Dendritic cell treated with granulocyte-macrophage colony-stimulating factor and Interleukin-4, amounts not matched to agents 40 ng/mL and 50 ng/mL, for 4 days (primary cell): ENCODE data around the gene CRKL.
A peak's percentile ranks its signal among the peaks of the same experiment; 100 is the strongest.
"Not testable (repeated sequence)": the region's sequence is repeated elsewhere in the genome, so short reads cannot be mapped to it uniquely, and the experiment has no call there.

ENCODE experiments used
- H3K27ac Mint-ChIP-seq: one replicate; pipeline ENCODE4 v1.8.0; 2022; ENCODE audit warnings: mild to moderate bottlenecking, mixed read lengths
- H3K27me3 Mint-ChIP-seq: one replicate; pipeline ENCODE4 v1.8.0; 2022; ENCODE audit warnings: mild to moderate bottlenecking, mixed read lengths
- H3K36me3 Mint-ChIP-seq: one replicate; pipeline ENCODE4 v1.8.0; 2022; ENCODE audit warnings: low read depth, mixed read lengths
- H3K4me1 Mint-ChIP-seq: one replicate; pipeline ENCODE4 v1.8.0; 2022; ENCODE audit warnings: low read depth, mixed read lengths
- H3K4me3 Mint-ChIP-seq: one replicate; pipeline ENCODE4 v1.8.0; 2022; ENCODE audit warnings: mild to moderate bottlenecking, moderate library complexity, mixed read lengths
- H3K9me3 Mint-ChIP-seq: one replicate; pipeline ENCODE4 v1.8.0; 2022; ENCODE audit warnings: mixed read lengths
- intact Hi-C: fragments of 100-400 bp; cut with micrococcal nuclease; formaldehyde crosslinking; loops from one replicate; pipeline ENCODE4 v1.15.0; 2022

CRKL gene

DNA sequence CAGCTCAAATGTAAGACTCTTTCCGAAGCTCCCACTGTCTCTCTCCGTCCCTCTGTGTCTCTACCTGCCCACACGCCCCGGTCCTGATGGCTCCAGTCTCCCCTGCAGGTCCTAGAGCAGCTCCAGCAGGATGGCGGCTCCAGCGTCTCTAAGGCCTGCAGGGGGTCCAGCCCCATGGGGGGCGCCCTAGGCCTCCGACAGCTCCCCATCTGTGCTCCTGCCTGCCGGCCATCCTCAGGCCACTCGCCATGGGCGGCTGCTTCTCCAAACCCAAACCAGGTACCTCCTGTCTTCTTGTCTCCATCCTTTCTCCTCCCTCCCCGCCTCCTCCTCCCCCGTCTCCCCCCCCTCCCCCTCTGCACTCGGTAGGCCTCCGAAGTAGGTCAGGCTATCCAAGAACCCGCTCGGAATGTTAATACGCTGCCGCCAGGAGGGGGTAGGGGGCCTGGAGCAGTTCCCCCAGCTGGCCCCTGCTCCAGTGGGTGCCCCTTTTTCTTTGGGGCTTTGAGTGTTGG, 50.5 kb downstream of the CRKL start:
- intact Hi-C loops = no loop called here
- Mint-ChIP-seq H3K4me1 (peaks cover 66% of the 10 kb centered on the region), H3K4me3 (peak overlapping the region; percentile 23), H3K9me3 (no peaks in the 10 kb centered on the region), H3K36me3 (peaks cover 18% of the 10 kb centered on the region), H3K27ac (peak overlapping the region; percentile 83), H3K27me3 (peaks cover 26% of the 10 kb centered on the region)

DNA sequence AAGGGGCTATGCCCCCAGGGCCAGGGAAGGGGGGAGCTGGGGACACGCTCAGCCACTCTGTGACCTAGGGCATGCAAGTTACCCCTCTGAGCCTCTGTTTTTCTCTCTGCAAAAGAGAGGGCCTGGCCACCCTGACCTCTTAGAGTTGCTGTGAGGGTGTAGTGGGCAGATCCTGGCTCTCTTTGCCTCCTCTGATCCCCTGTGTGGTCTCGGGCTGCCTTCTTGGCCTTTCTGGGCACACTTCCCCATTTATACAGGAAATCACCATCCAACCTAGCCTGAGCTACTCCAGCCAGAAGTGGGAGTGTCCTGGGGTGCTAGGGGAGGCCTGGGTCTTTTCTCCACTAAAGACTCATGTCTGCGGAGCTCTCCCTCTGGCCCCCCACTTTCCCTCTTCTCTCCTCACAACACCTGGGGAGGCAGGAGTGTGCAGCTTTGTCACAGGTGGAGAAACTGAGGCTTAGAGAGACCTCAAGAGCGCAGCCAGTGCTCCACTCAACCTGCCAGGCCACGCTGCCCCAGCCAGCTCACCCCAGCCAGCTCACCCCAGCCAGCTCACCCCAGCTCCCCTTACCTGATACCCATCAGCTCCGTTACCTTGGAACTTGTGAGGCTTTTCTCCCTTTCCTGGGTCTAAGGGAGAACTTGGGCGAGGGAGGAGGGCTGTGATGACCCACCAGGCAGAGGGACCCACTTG, 51.2 kb downstream of the CRKL start:
- H3K36me3 Mint-ChIP-seq = peaks cover 12% of the 10 kb centered on the region
- peak overlapping the region; percentile 49 for H3K4me3 Mint-ChIP-seq
- peaks cover 21% of the 10 kb centered on the region for H3K27me3 Mint-ChIP-seq
- H3K9me3 Mint-ChIP-seq = no peaks in the 10 kb centered on the region
- H3K4me1 Mint-ChIP-seq = peaks cover 73% of the 10 kb centered on the region
- H3K27ac Mint-ChIP-seq = peak overlapping the region; percentile 83
- intact Hi-C loops = no loop called here

DNA sequence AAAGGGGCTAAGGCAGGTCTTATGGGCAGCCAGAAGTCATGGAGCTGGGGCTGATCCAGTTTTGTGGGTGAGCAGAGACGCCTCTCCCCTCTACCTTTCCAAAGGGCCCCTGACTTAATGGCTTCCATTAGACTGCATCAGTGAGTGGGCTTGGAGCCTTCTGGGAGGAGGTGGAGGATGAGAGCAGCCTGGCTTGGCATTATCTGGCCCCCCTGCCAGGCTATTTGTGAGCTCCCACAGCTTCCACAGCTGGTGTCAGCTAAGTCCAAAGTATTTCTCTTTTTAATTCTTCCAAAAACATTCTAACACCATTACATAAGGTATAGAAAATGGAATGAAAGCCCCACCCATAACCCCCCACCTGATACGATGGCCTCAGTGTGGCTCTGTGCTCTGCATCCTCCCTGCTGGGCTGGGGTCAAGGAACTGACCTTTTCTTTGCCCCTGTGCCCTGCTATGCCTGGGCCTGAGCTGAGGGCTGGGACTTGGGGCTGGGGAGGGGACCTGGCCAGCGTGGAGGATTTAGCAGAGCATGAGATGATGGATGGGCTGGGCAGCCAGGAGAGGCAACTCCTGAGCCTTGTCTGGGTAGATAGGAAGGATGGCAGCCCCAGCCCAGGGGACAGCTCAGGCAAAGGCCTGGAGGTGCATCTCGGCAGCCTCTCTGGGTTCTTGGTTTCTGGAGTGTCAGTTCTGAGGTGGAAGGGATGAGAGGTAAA, 53.9 kb downstream of the CRKL start:
- Mint-ChIP-seq H3K4me3 (no peak overlapping the region), H3K4me1 (peaks cover 61% of the 10 kb centered on the region), H3K27me3 (peaks cover 2% of the 10 kb centered on the region), H3K27ac (peak overlapping the region; percentile 38), H3K9me3 (no peaks in the 10 kb centered on the region), H3K36me3 (peaks cover 4% of the 10 kb centered on the region)
- intact Hi-C loops = no loop called here

DNA sequence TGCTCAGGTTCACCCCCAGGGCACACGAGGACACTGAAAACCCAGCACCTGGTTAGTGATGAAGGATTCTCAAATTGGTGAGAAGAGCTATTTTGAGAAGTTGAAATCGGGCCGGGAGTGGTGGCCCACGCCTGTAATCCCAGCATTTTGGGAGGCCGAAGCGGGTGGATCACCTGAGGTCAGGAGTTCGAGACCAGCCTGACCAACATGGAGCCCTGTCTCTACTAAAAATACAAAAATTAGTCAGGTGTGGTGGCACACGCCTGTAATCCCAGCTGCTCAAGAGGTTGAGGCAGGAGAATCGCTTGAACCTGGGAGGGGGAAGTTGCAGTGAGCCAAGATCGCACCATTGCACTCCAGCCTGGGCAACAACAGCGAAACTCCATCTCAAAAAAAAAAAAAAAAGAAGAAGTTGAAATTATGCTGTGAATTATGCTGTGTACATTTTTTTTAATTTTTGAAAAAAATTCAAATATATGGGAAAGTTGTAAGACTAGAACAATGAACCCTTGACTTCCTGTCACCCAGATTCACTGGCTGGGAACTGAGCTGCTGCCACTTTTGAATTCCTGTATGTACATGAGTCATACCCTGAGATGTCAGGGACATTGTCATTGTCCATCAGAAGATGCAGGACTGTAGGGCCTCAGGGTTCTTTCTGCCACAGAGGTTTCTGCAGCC, 54.9 kb downstream of the CRKL start:
- H3K27me3 Mint-ChIP-seq, H3K4me3 Mint-ChIP-seq, H3K9me3 Mint-ChIP-seq, intact Hi-C loops: not testable (repeated sequence)
- peaks cover 15% of the 10 kb centered on the region for H3K36me3 Mint-ChIP-seq
- peak overlapping the region; percentile 38 for H3K27ac Mint-ChIP-seq
- peaks cover 50% of the 10 kb centered on the region for H3K4me1 Mint-ChIP-seq

DNA sequence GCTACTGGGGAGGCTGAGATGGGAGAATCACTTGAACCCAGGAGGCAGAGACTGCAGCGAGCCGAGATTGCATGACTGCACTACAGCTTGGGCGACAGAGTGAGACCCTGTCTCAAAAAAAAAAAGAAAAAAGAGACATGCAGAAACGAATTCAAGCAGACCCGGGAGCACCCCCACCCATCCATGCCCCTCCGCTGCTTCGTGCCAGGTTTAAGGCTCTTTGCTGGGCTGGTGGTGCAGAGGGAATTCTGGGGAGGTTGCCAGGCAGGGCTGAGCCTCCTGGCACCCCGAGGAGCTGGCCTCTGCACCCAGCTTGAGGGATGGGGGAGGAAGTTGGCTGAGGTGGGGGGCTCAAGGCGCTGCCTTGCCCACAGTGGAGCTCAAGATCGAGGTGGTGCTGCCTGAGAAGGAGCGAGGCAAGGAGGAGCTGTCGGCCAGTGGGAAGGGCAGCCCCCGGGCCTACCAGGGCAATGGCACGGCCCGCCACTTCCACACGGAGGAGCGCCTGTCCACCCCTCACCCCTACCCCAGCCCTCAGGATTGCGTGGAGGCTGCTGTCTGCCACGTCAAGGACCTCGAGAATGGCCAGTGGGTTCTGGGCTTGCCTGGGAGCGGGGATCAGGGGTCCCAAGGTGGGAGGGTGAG, 55.8 kb downstream of the CRKL start:
- Mint-ChIP-seq H3K4me1 (peaks cover 41% of the 10 kb centered on the region), H3K9me3 (peaks cover under 1% of the 10 kb centered on the region), H3K36me3 (peaks cover 22% of the 10 kb centered on the region), H3K27me3 (no peaks in the 10 kb centered on the region), H3K4me3 (no peak overlapping the region), H3K27ac (peak overlapping the region; percentile 38)
- intact Hi-C loops = no loop called here

DNA sequence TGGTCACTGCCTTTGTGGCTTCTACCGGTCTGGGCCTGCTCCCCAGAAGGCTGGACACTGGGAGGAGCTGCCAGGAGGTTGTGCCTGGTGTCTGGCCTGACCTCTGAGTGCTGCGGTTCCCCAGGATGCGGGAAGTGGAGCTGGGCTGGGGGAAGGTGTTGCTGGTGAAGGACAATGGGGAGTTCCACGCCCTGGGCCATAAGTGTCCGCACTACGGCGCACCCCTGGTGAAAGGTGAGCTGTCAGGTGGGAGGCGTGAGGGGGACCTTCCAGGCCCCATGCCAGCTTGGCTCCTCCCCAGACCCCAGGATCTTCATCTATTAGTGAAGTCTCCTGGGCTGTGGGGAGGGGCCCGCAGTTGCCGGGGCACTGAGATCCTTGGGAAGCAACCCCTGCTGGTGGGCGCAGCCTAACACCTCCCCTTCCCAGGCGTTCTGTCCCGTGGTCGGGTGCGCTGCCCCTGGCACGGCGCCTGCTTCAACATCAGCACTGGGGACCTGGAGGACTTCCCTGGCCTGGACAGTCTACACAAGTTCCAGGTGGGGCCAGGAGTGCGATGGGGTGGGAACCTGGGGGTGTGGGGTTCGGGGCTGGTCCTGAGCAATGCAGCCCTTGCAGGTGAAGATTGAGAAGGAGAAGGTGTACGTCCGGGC, 56.6 kb downstream of the CRKL start:
- no peaks in the 10 kb centered on the region for H3K27me3 Mint-ChIP-seq
- no peak overlapping the region for H3K4me3 Mint-ChIP-seq
- H3K36me3 Mint-ChIP-seq = peaks cover 29% of the 10 kb centered on the region
- intact Hi-C loops = no loop called here
- peaks cover 35% of the 10 kb centered on the region for H3K4me1 Mint-ChIP-seq
- H3K9me3 Mint-ChIP-seq = peaks cover 7% of the 10 kb centered on the region
- no peak overlapping the region for H3K27ac Mint-ChIP-seq

DNA sequence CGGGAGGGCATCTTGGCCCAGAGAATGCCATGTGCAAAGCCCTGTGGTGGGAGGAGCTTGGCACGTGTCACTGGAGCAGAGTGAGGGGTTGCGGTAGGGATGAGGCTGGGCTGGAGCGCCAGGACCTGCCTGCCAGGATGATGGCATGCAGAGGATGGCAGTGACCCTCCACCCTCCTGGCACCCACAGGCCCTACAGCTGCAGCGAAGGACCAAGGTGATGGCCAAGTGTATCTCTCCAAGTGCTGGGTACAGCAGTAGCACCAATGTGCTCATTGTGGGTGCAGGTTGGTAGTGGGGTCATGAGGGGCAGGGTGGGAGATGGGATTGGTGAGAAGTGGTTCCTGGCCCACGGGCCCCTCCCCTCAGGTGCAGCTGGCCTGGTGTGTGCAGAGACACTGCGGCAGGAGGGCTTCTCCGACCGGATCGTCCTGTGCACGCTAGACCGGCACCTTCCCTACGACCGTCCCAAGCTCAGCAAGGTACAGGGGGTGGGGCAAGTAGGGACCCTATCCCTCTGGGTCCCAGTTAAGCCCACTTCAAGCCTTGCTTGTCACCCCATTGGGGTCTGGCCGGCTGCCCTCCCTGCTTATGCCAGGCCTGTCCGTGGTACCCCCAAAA, 57.2 kb downstream of the CRKL start:
- Mint-ChIP-seq H3K4me3 (no peak overlapping the region), H3K27me3 (peaks cover 3% of the 10 kb centered on the region), H3K4me1 (peaks cover 38% of the 10 kb centered on the region), H3K27ac (no peak overlapping the region), H3K36me3 (peaks cover 29% of the 10 kb centered on the region), H3K9me3 (peaks cover 14% of the 10 kb centered on the region)
- intact Hi-C loops = no loop called here

DNA sequence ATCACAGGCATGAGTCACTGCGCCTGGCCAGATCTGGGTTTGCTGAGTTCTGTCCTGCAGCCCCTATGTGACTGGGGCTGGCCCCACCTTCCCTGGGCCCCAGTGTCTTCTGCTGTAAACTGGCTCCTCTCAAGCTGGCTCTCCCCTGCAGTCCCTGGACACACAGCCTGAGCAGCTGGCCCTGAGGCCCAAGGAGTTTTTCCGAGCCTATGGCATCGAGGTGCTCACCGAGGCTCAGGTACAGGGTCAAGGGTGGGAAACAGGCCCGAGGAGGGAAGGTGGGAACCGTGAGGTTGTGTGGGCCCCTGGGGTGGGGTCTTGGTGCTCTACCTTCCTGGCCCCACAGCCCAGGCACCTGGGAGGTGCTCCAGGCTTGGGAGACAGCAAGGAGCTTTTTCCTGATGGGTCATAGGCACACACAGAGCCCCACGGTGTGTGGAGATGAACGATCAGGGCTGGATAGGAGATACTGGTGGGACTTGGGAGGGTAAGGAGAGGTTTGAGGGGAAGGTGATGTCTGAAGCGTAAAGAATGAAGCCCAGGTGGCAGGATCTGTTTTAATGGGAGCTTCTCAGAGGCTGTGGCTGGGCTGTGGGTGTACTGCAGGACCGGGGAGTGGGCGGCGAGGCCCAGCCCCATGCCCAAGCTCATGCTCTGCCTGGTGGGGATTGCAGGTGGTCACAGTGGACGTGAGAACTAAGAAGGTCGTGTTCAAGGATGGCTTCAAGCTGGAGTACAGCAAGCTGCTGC, 58.5 kb downstream of the CRKL start:
- peaks cover 4% of the 10 kb centered on the region for H3K27me3 Mint-ChIP-seq
- intact Hi-C loops = no loop called here
- H3K36me3 Mint-ChIP-seq = peaks cover 29% of the 10 kb centered on the region
- no peak overlapping the region for H3K4me3 Mint-ChIP-seq
- H3K4me1 Mint-ChIP-seq = peaks cover 50% of the 10 kb centered on the region
- H3K9me3 Mint-ChIP-seq = peaks cover 14% of the 10 kb centered on the region
- no peak overlapping the region for H3K27ac Mint-ChIP-seq

DNA sequence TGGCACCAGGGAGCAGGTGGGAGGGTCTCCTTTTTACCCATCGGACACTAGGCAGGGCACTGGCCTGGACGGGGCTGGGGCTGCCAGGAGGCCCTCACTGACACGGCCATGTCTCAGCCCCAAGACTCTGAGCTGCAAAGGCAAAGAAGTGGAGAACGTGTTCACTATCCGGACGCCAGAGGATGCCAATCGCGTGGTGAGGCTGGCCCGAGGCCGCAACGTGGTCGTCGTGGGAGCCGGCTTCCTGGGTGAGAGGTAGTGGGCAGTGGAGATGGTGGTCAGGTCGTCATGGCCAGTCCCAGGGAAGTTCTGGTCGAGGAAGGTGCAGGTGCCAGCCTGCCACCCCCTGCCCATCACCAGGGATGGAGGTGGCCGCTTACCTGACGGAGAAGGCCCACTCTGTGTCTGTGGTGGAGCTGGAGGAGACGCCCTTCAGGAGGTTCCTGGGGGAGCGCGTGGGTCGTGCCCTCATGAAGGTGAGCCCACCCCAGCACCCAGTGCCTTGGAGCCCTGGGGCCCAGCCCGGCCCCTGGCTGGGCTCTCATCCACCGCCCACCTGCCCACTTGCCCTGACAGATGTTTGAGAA, 59.2 kb downstream of the CRKL start:
- intact Hi-C loops = no loop called here
- Mint-ChIP-seq H3K27ac (no peak overlapping the region), H3K27me3 (peaks cover 4% of the 10 kb centered on the region), H3K9me3 (peaks cover 14% of the 10 kb centered on the region), H3K4me3 (no peak overlapping the region), H3K36me3 (peaks cover 29% of the 10 kb centered on the region), H3K4me1 (peaks cover 53% of the 10 kb centered on the region)

DNA sequence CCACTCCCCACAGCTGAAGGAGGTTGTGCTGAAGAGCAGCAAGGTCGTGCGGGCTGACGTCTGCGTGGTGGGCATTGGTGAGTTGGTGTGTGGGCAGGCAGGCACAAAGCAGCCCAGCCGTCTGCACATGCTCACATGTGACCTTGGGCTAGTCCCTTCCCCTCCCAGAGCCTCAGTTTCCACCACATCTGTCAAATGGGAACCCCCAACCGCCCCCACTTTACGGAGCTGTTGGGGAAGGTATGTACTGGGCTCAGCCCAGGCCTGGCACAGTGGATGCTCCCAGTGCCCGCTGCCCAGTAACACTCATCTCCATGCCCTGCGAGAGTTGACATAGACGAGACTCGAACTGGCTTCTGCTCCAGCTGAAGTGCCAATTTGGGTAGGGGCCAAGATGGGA, 59.8 kb downstream of the CRKL start:
- H3K4me3 Mint-ChIP-seq = no peak overlapping the region
- intact Hi-C loops = no loop called here
- peaks cover 48% of the 10 kb centered on the region for H3K4me1 Mint-ChIP-seq
- peaks cover 4% of the 10 kb centered on the region for H3K27me3 Mint-ChIP-seq
- peaks cover 14% of the 10 kb centered on the region for H3K9me3 Mint-ChIP-seq
- peaks cover 30% of the 10 kb centered on the region for H3K36me3 Mint-ChIP-seq
- no peak overlapping the region for H3K27ac Mint-ChIP-seq

DNA sequence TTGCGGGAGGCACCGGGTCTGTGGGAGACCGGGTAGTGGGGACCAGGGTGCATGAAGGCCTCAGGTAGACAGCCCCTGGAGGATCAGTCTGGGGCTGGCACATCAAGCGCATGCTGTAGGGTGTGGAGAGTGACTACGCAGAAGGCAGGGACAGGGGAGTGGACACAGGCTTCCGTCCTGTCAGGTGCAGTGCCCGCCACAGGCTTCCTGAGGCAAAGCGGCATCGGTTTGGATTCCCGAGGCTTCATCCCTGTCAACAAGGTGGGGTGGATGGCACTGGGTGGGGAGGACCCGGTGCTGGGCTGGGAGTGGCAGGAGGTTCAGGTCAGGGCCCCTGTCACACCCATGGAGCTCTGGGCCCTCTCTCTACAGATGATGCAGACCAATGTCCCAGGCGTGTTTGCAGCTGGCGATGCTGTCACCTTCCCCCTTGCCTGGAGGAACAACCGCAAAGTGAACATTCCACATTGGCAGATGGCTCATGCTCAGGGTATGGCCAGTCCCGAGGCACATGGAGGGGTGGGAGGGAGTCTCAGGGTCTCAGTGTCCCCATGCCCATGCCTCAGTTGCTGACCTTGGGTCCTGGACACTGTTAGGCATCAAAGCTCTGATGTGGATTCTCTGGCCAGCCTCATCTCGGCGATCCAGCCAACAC, 60.4 kb downstream of the CRKL start:
- Mint-ChIP-seq H3K4me1 (peaks cover 48% of the 10 kb centered on the region), H3K27ac (no peak overlapping the region)

DNA sequence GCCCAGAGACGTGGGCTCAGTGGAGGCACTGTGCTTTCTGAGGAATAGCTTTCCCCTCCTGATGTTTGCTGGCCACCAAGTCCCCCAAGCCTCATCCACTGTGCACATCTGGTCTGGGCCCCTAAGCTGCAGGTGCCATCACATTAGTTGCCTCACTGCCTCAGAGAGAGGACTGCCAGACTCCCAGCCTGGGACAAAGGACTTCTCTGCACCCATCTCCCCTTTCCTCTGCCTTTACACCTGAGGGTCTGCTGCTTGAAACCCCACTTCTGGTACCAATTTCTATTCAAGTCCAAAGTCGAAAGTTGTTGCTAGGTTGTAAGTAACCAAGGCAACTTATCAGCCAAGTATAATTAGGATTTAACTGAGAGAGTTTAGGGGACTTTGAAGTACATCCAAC, 61.2 kb downstream of the CRKL start:
- intact Hi-C loops = no loop called here
- Mint-ChIP-seq H3K9me3 (peaks cover 14% of the 10 kb centered on the region), H3K27ac (no peak overlapping the region), H3K4me1 (peaks cover 47% of the 10 kb centered on the region), H3K36me3 (peaks cover 38% of the 10 kb centered on the region), H3K4me3 (no peak overlapping the region), H3K27me3 (peaks cover 4% of the 10 kb centered on the region)

More for the DNA sequence above, 60.4 kb downstream of the CRKL start:
- intact Hi-C loops = no loop called here
- Mint-ChIP-seq H3K4me3 (no peak overlapping the region), H3K36me3 (peaks cover 37% of the 10 kb centered on the region), H3K27me3 (peaks cover 4% of the 10 kb centered on the region), H3K9me3 (peaks cover 14% of the 10 kb centered on the region)
